H1 (cell line): Measurements from ENCODE around the gene FHAD1. TPM values are rescaled to one million over a fixed set of nuclear protein-coding genes. Genes with fewer than 3 reads are reported as not detected.
A peak's percentile ranks its signal among the peaks of the same experiment; 100 is the strongest.
"Not testable (repeated sequence)": the region's sequence is repeated elsewhere in the genome, so short reads cannot be mapped to it uniquely, and the experiment has no call there.

Experiments used
- CTCF ChIA-PET: fragments of 300-600 bp; sonication (Branson Sonifier 250); formaldehyde crosslinking; loops from one replicate; lab custom pipeline; 2021; ENCODE audit not compliant: partially characterized antibody; lab: Charles Lee
- POLR2A ChIA-PET: fragments of 300-600 bp; sonication (Branson Sonifier 250); formaldehyde crosslinking; loops from one replicate; lab custom pipeline; 2021; ENCODE audit warnings: inconsistent platforms; ENCODE audit not compliant: partially characterized antibody; lab: Charles Lee
- DNase-seq, 2 experiments: peaks; one replicate each; pipeline versions ENCODE4 v3.0.0 to v3.0.0-alpha.2; 2010 to 2022; ENCODE audit warnings: low spot score in 2 of 2, low read depth in 1 of 2, mixed read lengths in 1 of 2
- FAIRE-seq: peaks from 2 replicates; lab custom pipeline; 2011; peaks lifted over from hg19 to GRCh38; lab: Jason Lieb, UNC
- H2AFZ ChIP-seq: 2 replicates; pipeline ENCODE4 v1.8.1; 2012; ENCODE audit warnings: low read length, inconsistent platforms
- H2AK5ac ChIP-seq: 2 replicates; pipeline ENCODE4 v1.6.1; 2013; ENCODE audit warnings: low read depth, low read length
- H2BK120ac ChIP-seq: replicated peaks from 2 replicates; pipeline ENCODE3; 2013; ENCODE audit warnings: low read depth, low read length, inconsistent platforms
- H2BK12ac ChIP-seq: 2 replicates; pipeline ENCODE4 v1.6.1; 2013; ENCODE audit warnings: low read depth, low read length
- H2BK15ac ChIP-seq: 2 replicates; pipeline ENCODE4 v1.6.1; 2013; ENCODE audit warnings: low read length
- H2BK20ac ChIP-seq: 2 replicates; pipeline ENCODE4 v1.6.1; 2013; ENCODE audit warnings: low read length
- H2BK5ac ChIP-seq: 2 replicates; pipeline ENCODE4 v1.6.1; 2013; ENCODE audit warnings: low read depth, low read length
- H3K14ac ChIP-seq: 2 replicates; pipeline ENCODE4 v1.6.1; 2013; ENCODE audit warnings: inconsistent platforms; ENCODE audit not compliant: insufficient read length
- H3K18ac ChIP-seq: 2 replicates; pipeline ENCODE4 v1.6.1; 2013; ENCODE audit warnings: low read length; ENCODE audit errors: extremely low read depth
- H3K23ac ChIP-seq: 2 replicates; pipeline ENCODE4 v1.6.1; 2013; ENCODE audit warnings: inconsistent platforms; ENCODE audit not compliant: insufficient read length
- H3K23me2 ChIP-seq: 2 replicates; pipeline ENCODE4 v1.6.1; 2013; ENCODE audit warnings: low read depth, low read length
- H3K27ac ChIP-seq: 2 replicates; pipeline ENCODE4 v1.6.1; 2011; ENCODE audit warnings: low read depth, low read length, inconsistent platforms
- H3K27me3 ChIP-seq, 4 experiments: replicated peaks in 1 of 4; 1 replicate in 1 of 4; 2 replicates in 3 of 4; pipeline versions ENCODE4 v1.6.1 to v1.8.1; 2011 to 2013; ENCODE audit warnings: low read length in 3 of 4, mild to moderate bottlenecking in 3 of 4, inconsistent platforms in 2 of 4, mixed read lengths in 2 of 4, moderate library complexity in 1 of 4; ENCODE audit not compliant: control insufficient read depth in 3 of 4, insufficient read depth in 3 of 4; ENCODE audit errors: extremely low read depth in 1 of 4
- H3K36me3 ChIP-seq, 4 experiments: 2 replicates each; pipeline versions ENCODE4 v1.6.1 to v1.8.1; 2011 to 2013; ENCODE audit warnings: mild to moderate bottlenecking in 4 of 4, low read length in 3 of 4, moderate library complexity in 2 of 4, control low read depth in 1 of 4, inconsistent platforms in 1 of 4; ENCODE audit not compliant: insufficient read depth in 4 of 4, control insufficient read depth in 2 of 4
- H3K4ac ChIP-seq: replicated peaks from 2 replicates; pipeline ENCODE3; 2013; ENCODE audit warnings: low read length, low read depth, mixed read lengths, inconsistent platforms; ENCODE audit not compliant: insufficient read length
- H3K4me1 ChIP-seq, 4 experiments: replicated peaks in 1 of 4; 1 replicate in 1 of 4; 2 replicates in 3 of 4; pipeline versions ENCODE4 v1.6.1 to v1.8.1; 2011 to 2013; ENCODE audit warnings: low read length in 3 of 4, inconsistent platforms in 2 of 4, mixed read lengths in 1 of 4; ENCODE audit not compliant: insufficient read depth in 4 of 4, control insufficient read depth in 3 of 4
- H3K4me2 ChIP-seq, 2 experiments: 2 replicates each; pipeline versions ENCODE4 v1.6.1 to v1.8.1; 2011 to 2013; ENCODE audit warnings: low read depth in 2 of 2, low read length in 2 of 2, control low read depth in 1 of 2, inconsistent platforms in 1 of 2, mild to moderate bottlenecking in 1 of 2; ENCODE audit not compliant: insufficient read depth in 1 of 2
- H3K4me3 ChIP-seq, 4 experiments: fragments of 200-600, 300-600 bp in 1 of 4; sonication (generic), shearing (Covaris generic), sonication (Bioruptor Twin) in 1 of 4; 2 replicates each; pipeline versions ENCODE4 v1.5.1 to v1.8.1; 2011 to 2016; ENCODE audit warnings: low read length in 4 of 4, low read depth in 3 of 4, control low read depth in 2 of 4, inconsistent platforms in 2 of 4, mild to moderate bottlenecking in 2 of 4, mixed read lengths in 1 of 4, moderate library complexity in 1 of 4; ENCODE audit not compliant: insufficient read depth in 2 of 4; ENCODE audit errors: extremely low read depth in 1 of 4
- H3K56ac ChIP-seq: replicated peaks from 2 replicates; pipeline ENCODE3; 2013; ENCODE audit warnings: low read depth, mild to moderate bottlenecking, mixed read lengths, low read length, inconsistent platforms; ENCODE audit not compliant: insufficient read length
- H3K79me1 ChIP-seq: 2 replicates; pipeline ENCODE4 v1.6.1; 2013; ENCODE audit warnings: low read depth, low read length, control low read depth
- H3K79me2 ChIP-seq, 2 experiments: 2 replicates each; pipeline versions ENCODE4 v1.6.1 to v1.8.1; 2012 to 2013; ENCODE audit warnings: low read length in 2 of 2, mild to moderate bottlenecking in 2 of 2, inconsistent platforms in 1 of 2; ENCODE audit not compliant: insufficient read depth in 2 of 2, control insufficient read depth in 1 of 2
- H3K9ac ChIP-seq, 4 experiments: replicated peaks in 1 of 4; 1 replicate in 1 of 4; 2 replicates in 3 of 4; pipeline versions ENCODE4 v1.6.1 to v1.8.1; 2011 to 2013; ENCODE audit warnings: low read depth in 3 of 4, low read length in 3 of 4, control low read depth in 2 of 4, mild to moderate bottlenecking in 2 of 4, moderate library complexity in 2 of 4, inconsistent platforms in 1 of 4; ENCODE audit errors: extremely low read depth in 1 of 4
- H3K9me3 ChIP-seq, 2 experiments: 2 replicates each; pipeline versions ENCODE4 v1.6.1 to v1.8.1; 2012 to 2013; ENCODE audit warnings: mild to moderate bottlenecking in 2 of 2, moderate library complexity in 2 of 2, control low read depth in 1 of 2, inconsistent platforms in 1 of 2, low read depth in 1 of 2, low read length in 1 of 2, mixed read lengths in 1 of 2; ENCODE audit not compliant: insufficient read depth in 2 of 2
- H4K20me1 ChIP-seq, 2 experiments: replicated peaks in 1 of 2; 2 replicates each; pipeline versions ENCODE3 to v1.8.1; 2011 to 2013; ENCODE audit warnings: inconsistent platforms in 2 of 2, low read length in 2 of 2, mild to moderate bottlenecking in 1 of 2; ENCODE audit not compliant: insufficient read depth in 2 of 2, control insufficient read depth in 1 of 2
- H4K5ac ChIP-seq: 2 replicates; pipeline ENCODE4 v1.6.1; 2013; ENCODE audit warnings: low read length, low read depth, mixed read lengths, inconsistent platforms; ENCODE audit not compliant: insufficient read length
- H4K8ac ChIP-seq: 2 replicates; pipeline ENCODE4 v1.8.0; 2013; ENCODE audit warnings: mild to moderate bottlenecking, moderate library complexity, low read length, inconsistent platforms; ENCODE audit not compliant: insufficient read depth; ENCODE audit errors: extremely low read depth
- H4K91ac ChIP-seq: replicated peaks from 2 replicates; pipeline ENCODE3; 2013; ENCODE audit warnings: low read length, mixed read lengths, inconsistent platforms; ENCODE audit not compliant: insufficient read length
- KDM1A ChIP-seq: fragments of 200-600, 300-600 bp; sonication (generic); IDR thresholded peaks from 2 replicates; pipeline ENCODE4 v1.7.1; 2016; ENCODE audit warnings: mild to moderate bottlenecking, low read length, borderline replicate concordance
- WGBS, 2 experiments: shearing (Covaris generic) in 1 of 2; methylation state at CpG; one replicate each; pipeline versions ENCODE4 v1.1.6 to v1.1.7; 2013 to 2015; ENCODE audit warnings: low lambda C conversion rate in 2 of 2, mixed read lengths in 2 of 2, inconsistent platforms in 1 of 2, low coverage in 1 of 2, missing lambda C conversion rate in 1 of 2; ENCODE audit not compliant: insufficient replicate concordance in 2 of 2, insufficient coverage in 1 of 2, insufficient read length in 1 of 2; ENCODE audit errors: extremely low coverage in 1 of 2, missing lambda C conversion rate in 1 of 2; 5-methylcytosine and 5-hydroxymethylcytosine counted together
- polyA plus RNA-seq, 7 experiments: library from polyadenylated mRNA; depleted of rRNA in 3 of 7; stranded (reverse) in 5 of 7; unstranded in 2 of 7; fragments of >200 nt in 5 of 7; fragments of 200-250 nt in 2 of 7; gene quantifications; 1 replicate in 5 of 7; 2 replicates in 1 of 7; 4 replicates in 1 of 7; pipeline versions ENCODE4 v1.2.1 to v1.2.3, GENCODE V29; 2011 to 2013; ENCODE audit warnings: missing spikeins in 2 of 7, mixed read lengths in 2 of 7
- total RNA-seq: library from RNA; stranded (reverse); fragmentation: NEBNext Ultra II Directional; extraction: Animal tissue kit (Norgen Biotek cat#: 25700); gene quantifications from 2 replicates; pipeline ENCODE4 v1.2.1, GENCODE V29; 2021

Gene FHAD1
- total and polyA plus RNA-seq, 2 of the 8 experiments (the other 6 are each of a cell fraction or from before 2014, with no cell fraction given) = 0.39 to 0.69 TPM

DNA sequence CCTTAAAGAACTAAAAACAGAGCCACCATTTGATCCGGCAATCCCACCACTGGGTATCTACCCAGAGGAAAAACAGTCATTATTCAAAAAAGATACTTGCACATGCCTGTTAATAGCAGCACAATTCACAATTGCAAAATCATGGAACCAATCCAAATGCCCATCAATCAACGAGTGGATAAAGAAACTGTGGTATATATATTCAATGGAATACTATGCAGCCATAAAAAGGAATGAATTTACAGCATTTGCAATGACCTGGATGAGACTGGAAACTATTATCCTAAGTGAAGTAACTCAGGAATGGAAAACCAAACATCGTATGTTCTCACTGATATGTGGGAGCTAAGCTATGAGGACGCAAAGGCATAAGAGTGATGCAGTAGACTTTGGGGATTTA is 51.0 kb downstream of the FHAD1 start:
- H2AFZ ChIP-seq, DNase-seq, H4K8ac ChIP-seq, H2BK20ac ChIP-seq, H3K9me3 ChIP-seq, H3K79me1 ChIP-seq, H4K20me1 ChIP-seq, H3K4ac ChIP-seq, H3K79me2 ChIP-seq, POLR2A ChIA-PET, H2BK15ac ChIP-seq, H3K4me3 ChIP-seq, H4K91ac ChIP-seq, H3K18ac ChIP-seq, FAIRE-seq, H3K14ac ChIP-seq: not testable (repeated sequence)
- TF ChIP-seq KDM1A = peak; percentile 65; the same call in 1 of the 2 replicates
- TF ChIP-seq, all 59 proteins: peak for 1; not testable (repeated sequence) for 58
- H4K5ac ChIP-seq, H3K4me1 ChIP-seq, H2BK5ac ChIP-seq, H3K23me2 ChIP-seq, H3K56ac ChIP-seq, H3K27ac ChIP-seq, H2BK12ac ChIP-seq, H3K9ac ChIP-seq, H3K36me3 ChIP-seq, H2BK120ac ChIP-seq, H3K23ac ChIP-seq, H3K4me2 ChIP-seq, H3K27me3 ChIP-seq, H2AK5ac ChIP-seq: not testable (repeated sequence)
- WGBS, 2 experiments = 87% methylated on average over 4 of the region's 4 CpGs; no CpG with 5 or more reads in 1 of the 2 experiments
- CTCF ChIA-PET = interaction anchor here (1.0 kb wide), 2 partner anchors 134 to 164 kb away, joined by 3 read pairs; no protein-coding TSS in a partner anchor
